Measurements from ENCODE around the gene ZBED5. TPM values are rescaled to one million over a fixed set of nuclear protein-coding genes. Genes with fewer than 3 reads are reported as not detected.

Gene ZBED5
- total RNA-seq, 2 experiments from 2014 or later = 71.1 to 72.0 TPM

DNA sequence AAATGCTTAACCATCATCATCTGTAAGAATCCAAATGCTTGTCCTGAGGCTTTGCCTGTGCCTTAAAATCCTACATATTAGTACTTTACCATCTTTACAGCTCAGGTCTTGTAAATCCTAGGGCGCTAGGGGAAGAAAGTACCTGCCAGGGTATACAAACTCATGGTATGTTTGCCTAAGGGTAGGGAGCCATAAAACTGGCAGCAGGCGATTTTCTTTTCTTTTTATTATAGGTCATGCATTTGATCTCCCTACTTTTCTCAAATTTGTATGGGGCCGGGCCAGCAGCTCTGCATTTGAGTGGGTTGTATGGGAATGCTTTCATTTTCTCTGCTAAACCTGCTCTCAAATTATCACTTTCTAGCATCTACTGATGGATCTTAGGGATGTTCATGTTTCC lies 24.0 kb upstream of the ZBED5 start:
- H3K4me3 ChIP-seq (ENCODE audit: low read length) = no peak overlapping the region
- no peak for DNase-seq
- peaks cover 10% of the 10 kb centered on the region for H3K36me3 Mint-ChIP-seq (ENCODE audit: low read depth)
- peaks cover 6% of the 10 kb centered on the region for H3K9me3 Mint-ChIP-seq
- H3K36me3 ChIP-seq (ENCODE audit: insufficient read depth, low read length) = no peaks in the 10 kb centered on the region
- H3K27me3 Mint-ChIP-seq = no peaks in the 10 kb centered on the region
- ATAC-seq (ENCODE audit: poor library complexity) = no peak
- TF ChIP-seq, protein P1, sequence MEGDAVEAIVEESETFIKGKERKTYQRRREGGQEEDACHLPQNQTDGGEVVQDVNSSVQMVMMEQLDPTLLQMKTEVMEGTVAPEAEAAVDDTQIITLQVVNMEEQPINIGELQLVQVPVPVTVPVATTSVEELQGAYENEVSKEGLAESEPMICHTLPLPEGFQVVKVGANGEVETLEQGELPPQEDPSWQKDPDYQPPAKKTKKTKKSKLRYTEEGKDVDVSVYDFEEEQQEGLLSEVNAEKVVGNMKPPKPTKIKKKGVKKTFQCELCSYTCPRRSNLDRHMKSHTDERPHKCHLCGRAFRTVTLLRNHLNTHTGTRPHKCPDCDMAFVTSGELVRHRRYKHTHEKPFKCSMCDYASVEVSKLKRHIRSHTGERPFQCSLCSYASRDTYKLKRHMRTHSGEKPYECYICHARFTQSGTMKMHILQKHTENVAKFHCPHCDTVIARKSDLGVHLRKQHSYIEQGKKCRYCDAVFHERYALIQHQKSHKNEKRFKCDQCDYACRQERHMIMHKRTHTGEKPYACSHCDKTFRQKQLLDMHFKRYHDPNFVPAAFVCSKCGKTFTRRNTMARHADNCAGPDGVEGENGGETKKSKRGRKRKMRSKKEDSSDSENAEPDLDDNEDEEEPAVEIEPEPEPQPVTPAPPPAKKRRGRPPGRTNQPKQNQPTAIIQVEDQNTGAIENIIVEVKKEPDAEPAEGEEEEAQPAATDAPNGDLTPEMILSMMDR (IDR thresholded peaks at IDR 0.05) = no peak
- no peaks in the 10 kb centered on the region for H3K9me3 ChIP-seq (ENCODE audit: control insufficient read depth in 1 of 2, insufficient read depth in 1 of 2, low read length in 2 of 2)
- H3K4me3 Mint-ChIP-seq = no peak overlapping the region
- intact Hi-C loops (cut with DNase I, micrococcal nuclease) = loop anchor here in 1 of 2 experiments (5.0 kb wide), 1 partner anchor 1480 kb away; no protein-coding TSS in a partner anchor
- ChIA-PET POLR2A (no interaction called here), CTCF (no interaction called here)
- no peak overlapping the region for H3K27ac Mint-ChIP-seq
- H3K4me1 ChIP-seq (ENCODE audit: insufficient read depth, low read length) = peaks cover 7% of the 10 kb centered on the region
- no peak overlapping the region for H3K27ac ChIP-seq (ENCODE audit: low read depth in 1 of 2, low read length in 2 of 2)
- H3K27me3 ChIP-seq (ENCODE audit: control insufficient read depth in 1 of 2, insufficient read depth in 2 of 2, low read length in 2 of 2) = no peaks in the 10 kb centered on the region
- peaks cover 10% of the 10 kb centered on the region for H3K4me1 Mint-ChIP-seq (ENCODE audit: low read depth)

GRCh38 chr11:10878408-10879214 lies 20.8 kb upstream of the ZBED5 start:
- H3K4me3 Mint-ChIP-seq = no peak overlapping the region
- no peaks in the 10 kb centered on the region for H3K9me3 Mint-ChIP-seq
- H3K36me3 Mint-ChIP-seq (ENCODE audit: low read depth) = peaks cover 42% of the 10 kb centered on the region
- no peak overlapping the region for H3K27ac ChIP-seq (ENCODE audit: low read depth in 1 of 2, low read length in 2 of 2)
- DNase-seq (peak in 4 of 14 experiments; percentile 44 to 83 (median 78)), ATAC-seq (ENCODE audit: poor library complexity) (peak; percentile 87)
- H3K36me3 ChIP-seq (ENCODE audit: insufficient read depth, low read length) = no peaks in the 10 kb centered on the region
- ChIA-PET POLR2A (interaction anchor here (1.0 to 4.8 kb wide), 2 partner anchors 21 to 70 kb away, joined by 16 to 26 read pairs; partner anchors contain the start of genes EIF4G2 and ZBED5), CTCF (interaction anchor here (0.5 to 3.2 kb wide), 25 partner anchors 9 to 1035 kb away, joined by 3 to 25 read pairs (median 3); partner anchors contain the start of genes EIF4G2 and ZBED5)
- TF ChIP-seq, protein P1 (IDR thresholded peaks at IDR 0.05) = peak; percentile 77
- H3K27me3 Mint-ChIP-seq = no peaks in the 10 kb centered on the region
- H3K27ac Mint-ChIP-seq = no peak overlapping the region
- H3K4me1 ChIP-seq (ENCODE audit: insufficient read depth, low read length) = peaks cover 7% of the 10 kb centered on the region
- H3K9me3 ChIP-seq (ENCODE audit: control insufficient read depth in 1 of 2, insufficient read depth in 1 of 2, low read length in 2 of 2) = peaks cover 0 to under 1% of the 10 kb centered on the region in 2 experiments
- peaks cover 10% of the 10 kb centered on the region for H3K4me1 Mint-ChIP-seq (ENCODE audit: low read depth)
- intact Hi-C loops (cut with DNase I, micrococcal nuclease) = loop anchor here in 1 of 2 experiments (2.0 kb wide), 2 partner anchors 20 to 142 kb away; partner anchors contain the start of gene ZBED5
- H3K27me3 ChIP-seq (ENCODE audit: control insufficient read depth in 1 of 2, insufficient read depth in 2 of 2, low read length in 2 of 2) = no peaks in the 10 kb centered on the region
- no peak overlapping the region for H3K4me3 ChIP-seq (ENCODE audit: low read length)

DNA sequence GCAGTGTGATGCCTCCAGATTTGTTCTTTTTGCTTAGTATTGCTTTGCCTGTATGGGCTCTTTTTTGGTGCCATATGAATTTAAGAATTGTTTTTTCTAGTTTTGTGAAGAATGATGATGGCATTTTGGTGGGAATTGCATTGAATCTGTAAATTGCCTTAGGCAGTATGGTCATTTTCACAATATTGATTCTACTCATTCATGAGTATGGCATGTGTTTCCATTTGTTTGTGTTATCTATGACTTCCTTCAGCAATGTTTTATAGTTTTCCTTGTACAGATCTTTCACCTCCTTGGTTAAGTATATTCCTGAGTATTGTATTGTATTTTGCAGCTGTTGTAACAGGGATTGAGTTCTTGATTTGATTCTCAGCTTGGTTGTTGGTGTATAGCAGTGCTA lies 18.3 kb upstream of the ZBED5 start:
- Mint-ChIP-seq H3K9me3 (no peaks in the 10 kb centered on the region), H3K4me1 (ENCODE audit: low read depth) (peaks cover 10% of the 10 kb centered on the region), H3K27ac (no peak overlapping the region), H3K27me3 (no peaks in the 10 kb centered on the region), H3K4me3 (no peak overlapping the region), H3K36me3 (ENCODE audit: low read depth) (peaks cover 64% of the 10 kb centered on the region)
- no peaks in the 10 kb centered on the region for H3K27me3 ChIP-seq (ENCODE audit: control insufficient read depth in 1 of 2, insufficient read depth in 2 of 2, low read length in 2 of 2)
- TF ChIP-seq, protein P1 (IDR thresholded peaks at IDR 0.05) = no peak
- intact Hi-C loops (cut with DNase I, micrococcal nuclease) = no loop called here
- ATAC-seq (ENCODE audit: poor library complexity) (no peak), DNase-seq (no peak)
- ChIA-PET CTCF (no interaction called here), POLR2A (no interaction called here)
- H3K36me3 ChIP-seq (ENCODE audit: insufficient read depth, low read length) = no peaks in the 10 kb centered on the region
- no peak overlapping the region for H3K27ac ChIP-seq (ENCODE audit: low read depth in 1 of 2, low read length in 2 of 2)
- H3K4me3 ChIP-seq (ENCODE audit: low read length) = no peak overlapping the region
- H3K9me3 ChIP-seq (ENCODE audit: control insufficient read depth in 1 of 2, insufficient read depth in 1 of 2, low read length in 2 of 2) = peaks cover 14 to 21% of the 10 kb centered on the region in 2 experiments
- H3K4me1 ChIP-seq (ENCODE audit: insufficient read depth, low read length) = peaks cover 7% of the 10 kb centered on the region

Data from CD4-positive, alpha-beta T cell (primary cell).